Activated CD8-positive, alpha-beta memory T cell treated with anti-CD3 and anti-CD28 coated beads for 48 hours (primary cell): ENCODE measurements around the gene DOCK1.

Experiments
- DNase-seq, 3 experiments: peaks; one replicate each; pipeline ENCODE4 v3.0.0-alpha.2; 2020; ENCODE audit warnings: low read depth in 2 of 3, low spot score in 2 of 3

The DOCK1 gene

DNA sequence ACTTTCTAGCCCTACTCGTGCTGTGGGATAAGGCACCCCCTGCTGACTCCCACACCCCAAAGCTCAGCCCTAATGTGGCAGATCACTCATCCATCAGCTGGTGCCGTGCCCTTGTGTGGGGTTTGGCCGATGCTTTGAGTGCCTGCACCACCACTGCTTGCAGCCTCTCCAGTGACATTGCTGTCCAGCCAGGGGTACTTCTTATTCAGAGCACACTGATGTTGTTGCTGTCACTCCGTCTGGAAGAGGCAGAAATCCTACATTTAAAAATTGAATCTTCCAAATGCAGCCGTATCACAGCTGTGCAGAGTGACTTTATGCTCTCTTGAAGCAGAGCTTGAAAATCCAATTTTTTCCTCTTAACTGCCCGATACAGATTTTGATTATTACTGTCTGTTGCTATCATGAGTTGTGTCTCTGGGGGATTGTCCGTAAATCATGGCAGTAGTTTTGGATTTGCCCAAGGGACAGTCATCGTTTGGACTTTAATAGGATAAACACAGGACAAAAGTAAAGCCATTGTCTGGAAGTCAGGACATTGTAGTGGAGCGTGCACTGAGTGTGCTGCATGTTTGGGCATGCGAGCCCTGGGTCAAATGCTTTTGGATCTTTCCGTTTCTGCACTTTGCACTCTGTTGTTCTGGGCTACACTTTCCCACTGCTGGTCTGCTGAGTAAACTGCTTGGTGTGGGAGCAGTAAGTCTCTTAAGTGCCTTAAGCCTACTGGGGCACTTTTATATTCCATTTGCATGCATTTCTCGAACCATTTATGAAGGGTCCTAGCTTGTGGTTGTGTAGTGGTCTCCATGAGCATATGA, 128.2 kb downstream of the DOCK1 start:
- DNase-seq = no peak

DNA sequence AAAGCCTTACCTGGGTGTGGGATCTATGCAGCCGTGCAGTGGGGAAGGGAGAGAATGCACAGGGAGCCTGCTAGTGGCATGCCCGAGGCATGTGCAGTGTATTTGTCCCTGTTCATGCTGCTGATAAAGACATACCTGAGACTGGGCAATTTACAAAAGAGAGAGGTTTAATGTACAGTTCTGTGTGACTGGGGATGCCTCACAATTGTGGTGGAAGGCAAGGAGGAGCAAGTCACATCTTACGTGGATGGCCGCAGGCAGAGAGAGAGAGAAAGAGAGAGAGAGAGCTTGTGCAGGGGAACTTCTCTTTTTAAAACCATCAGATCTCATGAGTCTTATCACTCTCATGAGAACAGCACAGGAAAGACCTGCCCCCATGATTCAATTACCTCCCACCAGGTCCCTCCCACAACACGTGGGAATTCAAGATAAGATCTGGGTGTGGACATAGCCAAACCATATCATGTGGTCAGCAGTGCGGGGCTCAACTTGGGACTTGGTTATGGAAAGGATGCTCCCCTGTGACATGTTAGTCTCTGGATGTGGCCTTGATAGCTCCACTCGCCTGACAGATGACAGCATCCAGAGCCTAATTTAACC, 128.9 kb downstream of the DOCK1 start:
- no peak for DNase-seq

DNA sequence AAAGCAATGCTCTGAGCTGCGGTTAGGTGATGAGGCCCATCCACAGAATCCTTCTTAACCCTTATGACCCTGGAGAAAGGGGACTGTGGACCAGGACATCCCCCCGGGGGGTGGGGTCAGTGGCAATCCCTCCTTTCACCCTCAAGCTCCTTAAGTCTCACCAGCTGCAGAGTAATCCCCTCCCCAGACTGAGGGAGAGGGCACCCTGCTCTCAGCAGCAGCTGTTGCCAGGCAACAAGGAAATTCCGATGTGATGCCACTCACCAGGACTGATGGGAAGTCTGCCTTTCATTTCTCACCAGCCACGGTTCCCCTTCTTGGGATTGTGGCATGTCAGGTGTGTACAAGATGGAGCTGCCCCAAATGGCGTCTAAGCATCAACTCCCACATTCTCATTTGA, 129.6 kb downstream of the DOCK1 start:
- DNase-seq = no peak

DNA sequence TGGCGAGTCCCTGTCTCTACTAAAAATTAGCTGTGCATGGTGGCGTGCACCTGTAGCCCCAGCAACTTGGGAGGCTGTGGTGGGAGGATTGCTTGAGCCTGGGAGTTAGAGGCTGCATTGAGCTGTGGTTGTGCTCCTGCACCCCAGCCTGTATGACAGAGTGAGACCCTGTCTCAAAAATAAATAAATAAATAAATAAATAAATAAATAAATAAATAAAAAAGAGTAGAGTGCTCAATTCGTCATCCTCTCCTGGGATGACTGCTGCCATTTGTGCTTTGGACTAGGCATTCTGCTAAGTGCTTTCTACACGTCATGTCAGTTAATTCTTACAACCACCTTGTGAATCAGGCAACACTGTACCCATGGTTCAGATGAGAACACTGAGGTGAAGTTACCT, 130.6 kb downstream of the DOCK1 start:
- no peak for DNase-seq

DNA sequence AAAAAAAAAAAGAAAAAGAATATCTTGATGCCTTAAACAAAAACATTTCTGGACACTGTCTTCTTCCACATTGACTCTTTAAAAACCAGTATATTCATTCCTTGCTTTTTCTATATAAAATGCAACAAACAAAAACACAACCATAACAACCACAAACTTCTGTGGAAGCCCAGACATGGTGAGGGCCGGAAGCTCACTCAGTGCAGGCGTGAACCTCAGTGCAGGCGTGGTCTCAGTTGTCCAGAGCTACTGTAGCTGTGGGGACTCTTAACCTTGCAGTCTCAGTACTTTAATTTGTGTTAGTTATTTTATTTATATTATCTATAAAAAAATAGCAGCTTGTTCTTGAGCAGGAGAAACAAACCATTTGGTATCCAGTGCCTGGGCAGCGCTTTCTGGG, 131.8 kb downstream of the DOCK1 start:
- no peak for DNase-seq

DNA sequence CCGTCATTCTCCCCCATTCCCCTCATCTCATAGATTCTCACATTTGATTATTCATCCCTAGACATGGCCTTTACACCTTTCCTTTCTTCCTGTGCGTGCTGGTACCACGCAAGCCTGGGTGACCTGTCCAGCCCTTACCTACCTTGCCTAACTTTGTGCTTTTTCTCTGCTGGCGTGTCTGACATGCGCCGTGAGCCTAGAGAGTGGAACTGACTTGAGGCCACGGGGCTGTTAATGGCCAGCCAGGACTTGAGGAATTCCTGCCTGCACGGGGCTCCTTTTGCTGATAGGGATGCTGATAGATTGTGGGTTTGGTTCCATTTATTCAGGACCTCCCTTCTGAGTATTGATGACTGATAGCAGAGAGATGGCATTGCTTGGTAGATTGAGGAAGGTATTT, 134.2 kb downstream of the DOCK1 start:
- no peak for DNase-seq

DNA sequence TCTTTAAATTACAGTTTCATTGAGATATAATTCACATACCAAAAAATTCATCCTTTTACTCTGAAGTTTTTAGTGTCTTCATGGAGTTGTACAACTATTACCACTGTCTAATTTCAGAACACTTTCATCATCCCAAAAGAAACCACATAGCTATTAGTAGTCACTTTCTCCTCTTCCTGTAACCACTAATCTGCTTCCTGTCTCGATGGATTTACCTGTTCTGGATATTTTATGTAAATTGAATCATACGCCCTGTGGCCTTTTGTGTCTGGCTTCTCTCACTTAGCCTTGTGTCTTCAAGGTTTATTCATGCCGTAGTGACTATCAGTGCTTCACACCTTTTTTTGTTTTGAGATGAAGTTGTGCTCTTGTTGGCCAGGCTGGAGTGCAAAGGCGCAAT, 135.5 kb downstream of the DOCK1 start:
- DNase-seq = no peak

DNA sequence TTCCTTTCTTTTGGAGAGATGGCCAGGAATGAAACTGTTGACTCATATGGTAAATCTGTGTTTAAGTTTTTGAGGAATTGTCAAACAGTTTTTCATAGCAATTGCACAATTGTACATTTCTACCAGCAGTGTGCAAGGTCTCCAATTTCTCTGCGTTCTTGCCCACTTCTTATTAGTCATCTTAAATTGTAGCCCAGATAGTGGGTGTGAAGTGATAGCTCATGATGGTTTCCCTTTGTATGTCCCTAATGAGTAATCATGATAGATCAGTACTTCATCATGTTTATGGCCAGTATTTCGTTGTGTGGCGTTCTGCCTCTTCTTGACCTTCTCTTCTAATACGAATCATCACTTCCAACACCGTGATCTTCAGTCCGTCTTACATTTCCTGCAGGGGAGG, 136.3 kb downstream of the DOCK1 start:
- no peak for DNase-seq

DNA sequence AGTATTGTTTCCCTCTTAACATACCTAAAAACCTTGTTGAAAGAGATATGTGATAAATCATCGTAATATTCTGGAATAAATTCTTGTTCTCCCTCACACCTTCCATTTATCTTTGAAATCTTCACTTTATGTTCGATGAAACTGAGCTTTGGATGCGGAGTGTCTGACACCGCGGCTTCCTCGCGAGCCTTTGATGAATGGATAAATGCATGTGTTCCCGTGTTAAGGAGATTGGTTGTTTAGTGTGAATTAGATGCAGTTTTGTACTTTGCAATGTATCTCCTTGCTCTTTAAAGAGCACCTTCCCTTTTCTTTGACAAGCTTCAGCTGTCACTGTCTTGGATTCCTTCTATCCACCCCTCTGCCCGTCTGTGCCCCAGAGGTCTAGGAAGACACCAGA, 138.1 kb downstream of the DOCK1 start:
- DNase-seq = no peak

DNA sequence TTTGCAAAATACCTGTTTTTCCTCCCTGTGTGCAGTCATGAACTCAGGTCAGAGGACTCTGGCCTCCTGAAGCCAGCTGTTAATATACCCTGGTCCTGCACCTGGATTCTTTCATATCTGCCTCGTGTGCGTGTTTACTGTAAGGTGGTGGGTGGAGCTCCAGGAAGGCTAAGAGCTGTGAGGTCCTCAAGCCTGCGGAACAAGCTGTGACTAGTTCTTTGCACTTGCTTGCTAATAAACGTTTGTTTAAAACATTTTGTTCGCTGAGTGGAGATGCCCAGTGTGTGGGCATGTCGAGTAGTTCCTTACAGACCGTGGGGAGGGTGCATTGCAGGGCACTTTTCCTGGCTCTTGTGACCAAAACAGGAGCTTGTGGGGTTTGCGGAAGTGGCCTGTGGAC, 139.0 kb downstream of the DOCK1 start:
- DNase-seq = no peak

DNA sequence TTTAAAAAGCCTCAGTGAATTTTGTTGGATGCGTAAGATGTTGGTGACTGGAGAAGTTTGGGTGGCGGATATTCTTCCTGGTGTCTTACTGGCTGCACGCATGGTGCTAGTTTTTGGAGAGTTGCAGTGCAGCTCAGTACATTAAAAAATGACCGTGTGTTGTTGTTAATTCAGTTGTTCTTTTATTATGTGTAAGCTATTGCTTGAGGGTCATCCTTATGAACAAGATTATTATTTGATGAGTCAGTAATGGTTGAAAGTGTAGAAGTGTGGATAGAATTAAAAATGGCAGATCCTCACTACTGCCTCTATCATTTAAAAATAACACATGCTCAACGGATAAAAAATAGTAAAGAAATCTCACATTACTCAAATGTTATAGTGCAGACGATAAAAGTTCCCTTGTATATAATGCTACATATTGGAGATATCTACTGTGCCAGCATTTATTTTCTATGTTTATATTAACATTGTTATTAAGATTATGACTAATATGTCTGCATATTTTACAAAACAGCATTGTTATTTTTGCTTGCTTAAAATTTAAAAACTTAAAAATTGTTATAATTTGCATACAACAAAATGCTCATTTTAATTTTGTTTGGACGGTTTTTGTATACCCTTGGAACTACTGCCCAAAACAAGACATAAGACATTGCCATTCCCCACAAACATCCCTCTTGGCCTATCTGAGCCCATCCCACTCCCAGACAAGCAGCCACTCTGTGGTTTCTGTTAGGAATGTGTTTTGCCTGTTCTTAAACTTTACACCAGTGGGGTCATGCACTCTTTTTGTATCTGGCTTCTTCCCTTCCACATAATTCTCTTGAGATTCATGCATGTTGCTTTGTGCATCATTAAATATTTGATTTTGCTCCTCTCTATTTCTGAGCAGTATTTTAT, 142.0 kb downstream of the DOCK1 start:
- DNase-seq = no peak

DNA sequence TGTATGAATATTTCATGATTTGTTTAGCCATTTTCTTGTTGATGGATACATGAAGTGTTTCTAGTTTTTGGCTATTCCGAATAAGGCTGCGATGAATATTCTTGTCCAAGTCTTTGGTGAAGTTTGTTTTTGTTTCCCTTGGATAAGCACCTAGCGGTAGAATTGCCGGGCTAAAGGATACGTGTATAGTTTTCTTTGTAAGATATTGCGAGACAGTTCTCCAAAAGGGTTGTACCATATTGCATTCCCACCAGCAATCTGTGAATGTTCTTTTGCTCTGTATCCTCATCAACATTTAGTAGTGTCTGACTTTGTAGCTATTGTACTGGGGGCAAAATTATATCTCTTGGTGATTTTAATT, 142.6 kb downstream of the DOCK1 start:
- DNase-seq = no peak

DNA sequence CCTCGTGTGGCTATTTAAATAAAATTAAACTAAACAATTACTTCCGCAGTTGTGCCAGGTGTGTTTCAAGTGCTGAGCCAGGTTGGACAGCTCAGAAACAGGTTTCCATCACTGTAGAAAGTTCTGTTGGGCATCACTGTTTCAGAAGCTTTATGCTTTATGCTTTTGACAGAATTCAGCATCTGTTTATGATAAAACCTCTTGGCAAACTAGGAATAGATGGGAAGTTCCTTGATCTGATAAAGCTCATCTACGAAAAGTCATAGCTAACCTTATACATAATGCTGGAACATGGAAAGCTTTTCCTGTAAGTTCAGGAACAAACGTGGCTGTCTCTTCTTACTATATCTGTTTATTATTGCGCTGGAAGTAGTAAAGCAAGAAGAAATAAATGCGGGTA, 143.4 kb downstream of the DOCK1 start:
- no peak for DNase-seq

DNA sequence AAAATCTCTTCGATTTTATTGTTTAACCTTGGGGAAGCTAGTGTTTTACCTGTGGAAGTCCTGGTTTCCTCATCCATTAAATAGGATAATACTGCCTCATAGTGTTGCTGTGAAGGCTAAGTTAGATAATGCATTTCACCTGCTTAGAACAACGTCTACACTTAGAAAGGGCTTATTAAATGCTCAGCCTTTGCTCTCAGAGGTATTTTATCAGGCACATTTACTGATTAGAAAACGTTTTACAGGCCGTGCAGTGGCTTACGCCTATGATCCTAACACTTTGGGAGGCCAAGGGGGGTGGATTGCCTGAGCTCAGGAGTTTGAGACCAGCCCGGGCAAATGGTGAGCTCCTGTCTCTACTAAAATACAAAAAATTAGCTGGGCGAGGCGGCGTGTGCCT, 146.8 kb downstream of the DOCK1 start:
- DNase-seq = no peak

DNA sequence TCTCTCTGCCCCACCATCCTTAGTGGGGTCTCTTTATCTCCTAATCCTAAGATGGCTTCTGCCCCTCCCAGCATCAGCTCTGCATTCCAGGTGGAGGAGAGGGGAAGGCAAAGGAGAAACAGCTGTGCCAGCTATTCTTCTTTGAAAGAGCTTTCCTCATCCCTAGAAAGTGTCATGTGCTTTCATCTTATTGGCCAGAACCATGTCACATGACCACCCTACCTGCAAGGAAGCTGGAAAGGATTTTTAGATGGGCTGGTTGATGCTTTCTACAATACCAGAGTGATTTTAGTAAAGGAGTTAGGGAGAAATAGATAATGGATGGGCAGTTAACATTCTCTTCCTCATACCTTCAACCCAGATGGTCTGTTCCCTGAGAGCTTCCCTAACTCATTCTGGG, 150.0 kb downstream of the DOCK1 start:
- DNase-seq = no peak

DNA sequence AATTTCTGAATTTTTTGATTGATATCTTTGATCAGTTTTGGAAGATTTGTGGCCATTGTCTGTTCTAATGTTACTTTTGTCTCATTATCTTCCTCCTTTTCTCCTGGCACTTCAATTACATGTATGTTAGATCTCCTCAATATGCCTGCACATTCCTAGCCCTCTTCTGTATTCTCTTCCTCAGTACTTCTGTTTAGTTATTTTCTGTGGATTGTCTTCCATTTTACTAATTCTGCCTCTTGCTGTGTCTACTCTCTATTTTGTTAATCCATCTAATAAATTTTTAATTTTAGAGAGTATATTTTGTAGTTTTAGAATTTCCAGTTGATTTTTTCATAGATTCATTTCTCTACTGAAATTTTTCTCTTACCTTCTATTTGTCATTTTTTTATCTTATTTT, 154.1 kb downstream of the DOCK1 start:
- no peak for DNase-seq

DNA sequence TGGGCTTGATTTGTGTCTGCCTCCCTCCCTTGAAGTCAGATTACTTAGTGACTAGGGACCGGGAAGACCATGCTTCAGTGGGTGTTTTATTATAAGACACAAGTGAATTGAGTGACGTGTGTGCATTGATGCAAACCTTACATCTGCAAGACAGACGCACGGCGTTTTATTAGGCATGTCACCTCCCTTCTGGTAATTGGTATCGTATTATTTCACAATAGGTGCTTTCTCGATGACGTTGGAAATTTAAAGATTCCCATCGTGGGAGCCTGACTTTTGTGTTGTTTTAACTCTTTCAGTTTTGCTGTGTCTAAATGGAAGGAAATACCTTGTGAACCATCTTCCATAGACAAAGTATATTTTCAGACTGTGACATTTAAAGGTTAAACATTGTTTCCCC, 158.5 kb downstream of the DOCK1 start:
- no peak for DNase-seq

DNA sequence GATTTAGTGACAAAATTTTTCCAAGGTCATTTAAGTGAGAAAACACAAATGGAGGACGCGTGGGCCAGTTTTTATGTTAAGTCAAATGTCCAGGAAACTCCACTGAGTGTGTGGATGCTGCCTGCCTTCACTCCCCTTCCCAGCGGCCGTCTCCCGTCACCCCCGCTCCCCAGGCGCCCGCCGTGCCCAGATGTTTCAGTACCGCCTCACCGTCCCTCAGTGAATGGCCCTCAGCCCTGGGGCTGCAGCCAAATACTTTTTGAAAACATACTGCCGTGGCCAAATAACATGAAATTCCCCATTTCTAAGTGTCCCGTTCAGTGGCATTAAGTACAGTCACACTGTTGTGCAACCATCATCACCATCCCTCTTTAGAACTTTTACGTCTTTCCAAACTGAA, 159.2 kb downstream of the DOCK1 start:
- DNase-seq = no peak

DNA sequence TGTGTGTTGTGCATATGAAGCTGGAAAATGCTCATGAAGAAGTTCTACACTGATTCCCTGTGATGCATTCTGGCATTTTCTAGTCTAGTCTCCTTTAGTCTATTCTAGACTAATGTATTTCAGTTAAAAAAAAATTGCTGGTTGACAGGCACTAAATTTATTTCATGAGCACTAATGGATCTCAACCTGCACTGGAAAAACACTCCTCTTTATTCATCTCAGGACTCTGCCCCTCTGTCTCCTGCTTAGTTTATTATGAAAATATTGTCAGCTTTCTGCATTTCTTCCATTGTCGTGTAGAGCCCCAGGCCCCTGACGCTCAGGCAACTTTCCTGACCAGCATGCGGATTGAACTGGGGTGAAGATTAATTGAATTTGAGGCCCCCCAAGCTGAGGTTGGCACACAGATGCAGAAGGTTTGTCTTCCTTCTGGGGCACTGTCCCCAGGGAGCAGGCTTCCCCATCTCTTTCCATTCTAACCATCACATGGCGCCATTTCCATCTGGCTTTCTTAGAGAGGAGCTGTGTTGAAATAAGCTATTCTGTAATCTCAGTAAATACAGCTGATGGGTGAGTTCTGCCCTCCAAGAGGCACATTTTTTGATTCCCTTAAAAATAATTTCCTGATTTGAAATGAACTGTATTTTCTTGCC, 162.4 kb downstream of the DOCK1 start:
- DNase-seq = no peak

DNA sequence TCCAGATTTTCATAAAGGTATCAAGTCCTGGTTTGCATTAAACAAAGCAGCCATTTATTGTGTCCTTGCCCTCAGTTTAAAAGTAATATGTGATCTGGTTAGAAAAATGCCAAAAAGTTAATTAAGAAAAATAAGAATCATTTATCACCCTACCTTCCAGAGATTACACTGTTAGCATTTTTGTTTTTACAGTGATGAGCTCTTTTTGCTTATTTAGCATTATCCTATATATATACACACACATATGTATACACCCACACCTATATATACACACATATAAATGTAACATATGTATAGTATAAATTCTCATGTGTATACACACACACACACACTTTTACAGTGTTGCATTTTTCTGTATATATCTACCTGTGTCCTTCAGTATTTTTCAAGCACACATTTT, 163.3 kb downstream of the DOCK1 start:
- DNase-seq = no peak

DNA sequence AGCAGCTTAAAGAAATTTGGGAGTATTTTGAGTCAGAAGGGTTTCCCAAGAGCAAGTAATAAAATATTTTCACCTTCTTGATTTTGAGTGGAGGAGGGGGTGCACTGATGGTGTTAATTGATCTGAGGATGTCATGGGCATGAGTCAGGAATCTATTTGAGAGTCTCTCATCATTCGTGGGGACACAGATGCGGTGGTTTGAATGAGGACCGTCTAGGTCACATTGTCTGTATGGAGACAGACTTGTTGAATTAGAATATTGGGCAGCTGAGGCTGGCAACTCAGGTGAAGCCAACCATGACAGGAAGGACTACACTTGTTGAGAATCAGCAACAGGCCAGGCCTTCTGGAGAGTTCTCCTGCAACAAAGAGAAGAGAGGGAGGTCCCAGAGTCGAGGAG, 164.2 kb downstream of the DOCK1 start:
- DNase-seq = no peak

DNA sequence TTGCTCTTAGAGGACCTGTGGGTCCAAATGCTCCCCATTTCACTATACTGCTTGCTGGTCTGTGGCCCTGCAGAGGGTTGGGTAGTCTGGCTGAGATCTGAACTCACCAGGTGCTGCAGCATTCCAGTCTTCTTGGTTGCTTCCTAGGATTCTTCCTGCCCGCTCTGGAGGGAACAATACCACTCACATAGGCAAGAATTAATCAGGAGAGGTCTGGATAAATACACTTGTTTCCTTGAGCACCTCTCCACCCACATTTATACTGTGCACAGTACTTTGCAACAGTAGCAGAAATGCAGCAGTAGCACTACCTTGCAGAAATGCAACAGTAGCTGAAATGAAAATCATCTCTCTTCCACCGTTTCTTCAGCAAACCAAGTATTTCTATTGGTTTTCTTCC, 165.9 kb downstream of the DOCK1 start:
- no peak for DNase-seq
